ENCODE data around the gene TASP1. TPM values are rescaled to one million over a fixed set of nuclear protein-coding genes. Genes with fewer than 3 reads are reported as not detected.

The TASP1 gene
- total RNA-seq, 3 donors from 2014 or later: 9.5 to 12.5 (median 11.4) TPM

DNA sequence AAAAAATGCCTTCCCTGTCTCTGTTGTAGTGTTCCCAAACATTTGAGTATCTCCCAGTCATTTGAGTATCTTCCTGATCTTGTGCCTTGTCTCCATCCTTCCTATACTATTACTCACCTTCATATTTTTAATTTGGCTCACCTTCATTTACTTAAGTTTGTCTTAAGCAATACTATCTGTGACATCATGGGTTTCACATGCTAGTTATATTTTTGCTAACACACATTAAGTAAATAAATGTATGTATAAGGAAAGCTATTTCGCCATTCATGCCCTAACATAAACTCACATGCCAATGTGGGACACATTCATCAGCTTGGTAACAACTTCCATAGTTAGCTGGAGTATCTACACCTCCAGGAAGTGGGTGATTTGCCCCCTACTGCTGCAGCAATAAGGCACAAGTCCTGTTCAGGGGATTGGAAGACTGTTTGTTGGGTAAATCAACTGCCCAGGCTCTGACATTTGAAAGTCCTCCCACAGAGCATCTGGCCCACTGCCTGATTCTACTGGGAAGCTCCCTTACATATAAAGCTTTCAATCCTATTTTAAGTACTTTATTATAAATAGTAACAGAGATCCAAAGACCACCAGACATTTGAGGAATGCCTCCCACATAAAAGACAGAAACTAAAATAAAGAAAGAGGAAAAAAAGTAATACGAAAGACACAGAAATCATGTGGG is 285.3 kb downstream of the TASP1 start:
- ATAC-seq: no peak
- no peaks in the 10 kb centered on the region for H3K9me3 Mint-ChIP-seq
- no peaks in the 10 kb centered on the region for H3K27me3 Mint-ChIP-seq (ENCODE audit: low read depth)

DNA sequence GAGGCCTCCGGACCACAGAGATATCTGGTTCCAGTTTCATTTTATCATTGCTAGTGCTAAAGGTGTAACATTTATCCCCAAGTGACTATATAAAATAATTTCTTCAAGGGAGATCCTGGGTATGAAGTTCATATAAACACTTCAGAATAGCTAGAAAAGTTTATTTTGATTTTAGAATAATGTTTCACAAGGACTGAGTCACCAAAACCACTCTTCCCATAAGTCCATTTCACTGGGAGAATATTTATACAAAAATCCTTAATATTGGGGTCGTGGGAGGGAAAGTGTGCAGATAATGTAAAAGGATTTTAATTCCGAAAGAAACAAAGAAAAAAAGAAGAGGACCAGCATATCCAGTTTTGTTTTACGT is 289.5 kb downstream of the TASP1 start:
- DNase-seq: no peak
- Mint-ChIP-seq H3K36me3 (ENCODE audit: insufficient read depth) (no peaks in the 10 kb centered on the region), H3K27me3 (ENCODE audit: low read depth) (no peaks in the 10 kb centered on the region), H3K4me1 (ENCODE audit: low read depth) (no peaks in the 10 kb centered on the region), H3K9me3 (no peaks in the 10 kb centered on the region), H3K4me3 (no peak overlapping the region)
- ATAC-seq: no peak

More for the DNA sequence above, 285.3 kb downstream of the TASP1 start:
- H3K4me1 Mint-ChIP-seq (ENCODE audit: low read depth): no peaks in the 10 kb centered on the region
- no peak for DNase-seq
- H3K36me3 Mint-ChIP-seq (ENCODE audit: insufficient read depth): no peaks in the 10 kb centered on the region
- no peak overlapping the region for H3K4me3 Mint-ChIP-seq

DNA sequence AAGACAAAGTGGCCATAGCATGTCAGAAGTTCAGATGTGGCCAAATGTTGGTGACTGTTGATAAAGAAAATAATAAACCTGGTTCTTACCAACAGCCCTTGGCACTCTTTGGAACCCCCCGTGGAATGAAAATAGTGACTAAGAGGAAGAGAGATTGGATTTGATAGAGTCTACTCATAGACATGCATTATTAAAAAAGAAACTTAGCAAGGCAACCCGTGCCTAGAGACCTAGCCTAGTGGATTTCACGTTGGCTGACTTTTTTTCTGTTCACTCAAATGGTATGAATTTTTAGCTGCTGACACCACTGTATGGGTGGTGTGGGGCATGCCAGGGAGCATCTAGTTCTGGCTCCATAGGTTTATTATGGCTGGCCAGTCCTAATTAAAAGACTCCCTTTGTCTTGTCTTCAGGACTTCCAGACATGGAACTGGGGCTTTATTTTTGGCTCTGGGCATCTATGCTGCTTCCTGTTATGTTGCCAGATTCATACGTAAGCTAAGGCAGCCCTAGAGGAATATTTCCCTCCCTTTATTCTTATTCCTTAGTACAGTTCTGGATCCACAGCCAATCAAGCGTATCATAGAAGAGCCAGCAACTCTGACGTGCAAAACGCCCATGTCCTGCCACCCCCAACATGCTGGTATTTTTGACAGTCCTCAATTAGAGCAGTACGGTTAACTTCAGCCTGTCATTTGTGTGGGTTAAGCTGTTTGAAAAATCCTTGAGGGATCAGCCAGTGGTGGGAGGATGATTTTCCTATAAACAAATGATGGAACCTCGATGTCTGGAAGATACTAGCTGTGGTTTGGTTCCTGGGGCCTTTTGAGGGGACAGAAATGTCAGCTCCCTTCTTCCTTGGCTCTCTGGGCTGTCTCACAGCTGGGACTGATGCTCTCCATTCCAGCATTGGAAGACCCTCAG is 290.2 kb downstream of the TASP1 start:
- Mint-ChIP-seq H3K4me1 (ENCODE audit: low read depth) (no peaks in the 10 kb centered on the region), H3K36me3 (ENCODE audit: insufficient read depth) (no peaks in the 10 kb centered on the region), H3K27me3 (ENCODE audit: low read depth) (no peaks in the 10 kb centered on the region), H3K4me3 (no peak overlapping the region), H3K9me3 (no peaks in the 10 kb centered on the region)
- ATAC-seq (no peak), DNase-seq (no peak)

DNA sequence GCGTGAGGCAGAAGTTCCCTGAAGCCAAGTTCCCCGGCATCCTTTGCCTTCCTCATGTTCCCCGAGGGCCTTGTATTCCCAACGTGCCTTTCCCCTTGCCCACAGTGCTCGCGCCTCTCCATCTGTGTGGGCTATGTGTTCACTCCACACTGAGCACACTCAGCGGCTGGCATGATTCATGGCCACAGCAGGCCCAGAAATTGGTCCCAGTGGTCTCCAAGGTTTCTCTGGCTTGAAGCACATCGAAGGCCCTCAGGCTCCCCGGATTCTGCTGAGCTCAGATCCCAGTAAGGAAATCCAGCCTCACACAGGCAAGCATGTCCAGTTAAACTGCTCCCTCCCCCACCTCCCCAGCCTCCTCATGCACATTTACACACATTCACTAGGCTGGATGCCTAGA is 294.1 kb downstream of the TASP1 start:
- ATAC-seq (no peak), DNase-seq (no peak)
- Mint-ChIP-seq H3K4me3 (no peak overlapping the region), H3K9me3 (no peaks in the 10 kb centered on the region), H3K36me3 (ENCODE audit: insufficient read depth) (no peaks in the 10 kb centered on the region), H3K27me3 (ENCODE audit: low read depth) (no peaks in the 10 kb centered on the region), H3K4me1 (ENCODE audit: low read depth) (no peaks in the 10 kb centered on the region)

DNA sequence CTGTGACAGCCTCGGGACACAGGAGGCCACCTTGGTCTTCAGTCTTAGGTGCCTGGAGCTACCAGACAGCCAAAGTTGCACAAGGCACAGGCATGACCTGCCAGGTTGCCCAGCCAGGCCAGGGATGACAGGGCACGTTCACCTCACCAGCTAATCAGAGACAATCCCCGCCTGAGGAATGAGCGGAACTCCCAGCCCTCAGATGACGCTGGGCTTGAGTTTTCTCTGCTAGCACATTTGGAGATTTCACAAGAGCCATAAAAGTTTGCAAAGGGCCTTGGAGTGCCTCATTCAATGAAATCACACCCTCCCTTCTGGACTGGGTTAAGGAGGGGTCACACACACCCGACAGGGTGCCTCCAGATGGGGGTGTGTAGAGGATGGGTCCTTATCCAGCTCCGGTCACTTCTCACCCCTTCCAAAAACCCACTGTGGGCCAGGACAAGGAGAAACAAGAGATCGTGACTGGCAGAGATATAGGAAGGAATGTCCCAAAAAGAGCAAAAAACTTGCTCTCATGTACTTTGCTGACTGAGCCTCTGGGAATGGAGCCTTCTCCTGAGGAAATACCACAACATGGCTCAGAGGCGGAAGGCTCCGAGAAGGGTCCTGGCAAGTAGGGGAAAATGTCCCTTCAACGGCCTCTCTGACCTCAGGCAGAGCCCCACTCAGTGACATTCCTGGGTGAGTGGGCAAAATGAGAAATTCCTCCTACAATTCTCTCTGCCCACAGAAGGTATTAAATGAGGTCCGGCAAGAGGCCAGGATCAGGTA is 296.1 kb downstream of the TASP1 start:
- peaks cover 4% of the 10 kb centered on the region for H3K27me3 Mint-ChIP-seq (ENCODE audit: low read depth)
- no peak overlapping the region for H3K4me3 Mint-ChIP-seq
- DNase-seq (no peak), ATAC-seq (no peak)
- no peaks in the 10 kb centered on the region for H3K9me3 Mint-ChIP-seq
- no peaks in the 10 kb centered on the region for H3K36me3 Mint-ChIP-seq (ENCODE audit: insufficient read depth)
- H3K4me1 Mint-ChIP-seq (ENCODE audit: low read depth): no peaks in the 10 kb centered on the region

DNA sequence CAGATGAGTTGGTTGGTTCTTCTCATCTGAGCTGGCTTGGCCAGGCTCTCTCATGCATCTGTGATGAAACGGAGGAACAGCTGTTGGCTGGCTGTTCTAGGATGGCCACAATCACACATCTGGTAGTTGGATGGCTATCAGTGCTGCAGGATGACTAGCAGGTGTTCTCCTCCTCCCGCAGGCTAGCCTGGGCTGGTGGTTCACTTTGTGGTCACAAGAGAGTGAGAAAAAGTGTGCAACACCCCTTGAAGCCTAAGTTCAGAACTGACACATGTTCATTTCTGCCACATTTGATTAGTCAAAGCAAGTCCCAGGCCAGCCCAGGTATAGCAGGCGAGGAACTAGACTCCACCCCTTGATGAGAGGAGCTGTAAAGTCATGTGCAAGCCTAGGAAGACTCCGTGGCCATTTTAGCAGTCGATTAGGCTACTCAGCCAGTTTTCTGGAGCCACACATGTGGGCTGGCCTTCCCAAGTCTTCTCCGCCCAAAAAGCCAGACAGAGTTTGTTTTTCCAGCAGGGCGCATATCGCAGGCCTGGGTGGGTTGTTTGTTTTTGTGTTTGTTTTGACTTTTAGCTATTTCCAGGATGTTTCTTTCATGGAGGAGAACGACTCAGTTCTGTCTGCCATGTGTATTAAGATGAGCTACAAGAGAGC is 296.9 kb downstream of the TASP1 start:
- DNase-seq: no peak
- peaks cover 4% of the 10 kb centered on the region for H3K27me3 Mint-ChIP-seq (ENCODE audit: low read depth)
- H3K9me3 Mint-ChIP-seq: no peaks in the 10 kb centered on the region

DNA sequence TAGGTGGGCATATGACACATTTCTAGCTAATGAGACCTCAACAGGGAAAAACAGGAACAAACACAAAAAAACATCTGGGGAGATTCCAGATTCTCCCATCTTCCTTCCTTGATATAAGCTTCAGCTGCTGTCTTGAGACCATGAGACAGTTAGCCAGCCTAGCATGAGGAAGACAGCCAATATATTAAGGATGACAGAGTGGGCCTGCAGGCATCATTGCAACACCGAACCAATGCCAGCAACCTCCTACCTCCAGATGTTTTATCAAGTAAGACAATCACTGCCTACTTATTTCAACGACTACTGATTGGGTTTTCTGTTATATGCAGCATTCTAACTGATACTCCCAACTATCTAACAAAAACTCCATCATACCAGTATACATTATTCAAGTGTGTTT is 298.6 kb downstream of the TASP1 start:
- no peak overlapping the region for H3K4me3 Mint-ChIP-seq
- peaks cover 4% of the 10 kb centered on the region for H3K27me3 Mint-ChIP-seq (ENCODE audit: low read depth)

More for the DNA sequence above, 296.9 kb downstream of the TASP1 start:
- Mint-ChIP-seq H3K4me1 (ENCODE audit: low read depth) (no peaks in the 10 kb centered on the region), H3K36me3 (ENCODE audit: insufficient read depth) (no peaks in the 10 kb centered on the region), H3K4me3 (no peak overlapping the region)
- no peak for ATAC-seq

More for the DNA sequence above, 298.6 kb downstream of the TASP1 start:
- H3K4me1 Mint-ChIP-seq (ENCODE audit: low read depth): no peaks in the 10 kb centered on the region
- no peak for ATAC-seq
- H3K9me3 Mint-ChIP-seq: no peaks in the 10 kb centered on the region
- DNase-seq: no peak
- H3K36me3 Mint-ChIP-seq (ENCODE audit: insufficient read depth): no peaks in the 10 kb centered on the region

Other genes starting within 250 kb of the TASP1 start
- gene ESF1, start 146.0 kb upstream of the TASP1 start, total RNA-seq: 10 to 100 TPM; 33.0 to 35.0 (median 33.2) TPM
- 10 to 100 TPM; 25.5 to 28.6 (median 26.4) TPM for gene NDUFAF5, start 146.1 kb upstream of the TASP1 start, total RNA-seq

All from activated T-cell treated with anti-CD3 and anti-CD28 coated beads, Interleukin-2, amount 50 U/mL, for 4 hours (primary cell).